HepG2 (cell line): Measurements from ENCODE around the gene ZNRF3. TPM values are rescaled to one million over a fixed set of nuclear protein-coding genes. Genes with fewer than 3 reads are reported as not detected.

Experiments
- ELK4 ChIP-seq: sonication (generic); formaldehyde crosslinking; IDR thresholded peaks from 2 replicates; pipeline ENCODE4 v1.9.0; 2021; ENCODE audit warnings: missing genetic modification reagents, borderline replicate concordance
- FOXA3 ChIP-seq: IDR thresholded peaks from 2 replicates; pipeline ENCODE4 v1.6.1; 2016; ENCODE audit warnings: missing genetic modification reagents, missing compliant biosample characterization
- JARID2 ChIP-seq: sonication (generic); formaldehyde crosslinking; IDR thresholded peaks from 2 replicates; pipeline ENCODE4 v1.8.1; 2023; ENCODE audit warnings: missing genetic modification reagents, inconsistent platforms; ENCODE audit not compliant: insufficient replicate concordance
- PAXIP1 ChIP-seq: sonication (generic); formaldehyde crosslinking; conservative IDR thresholded peaks from 2 replicates; pipeline ENCODE4 v1.4.0; 2020; ENCODE audit warnings: mild to moderate bottlenecking, missing genetic modification reagents, moderate library complexity
- RFX1 ChIP-seq: fragments of 450-650 bp; IDR thresholded peaks from 2 replicates; pipeline ENCODE4 v1.6.1; 2017
- ZBTB14 ChIP-seq: sonication (generic); formaldehyde crosslinking; IDR thresholded peaks from 2 replicates; pipeline ENCODE4 v1.4.0; 2020; ENCODE audit warnings: missing genetic modification reagents
- ZFP41 ChIP-seq: sonication (generic); formaldehyde crosslinking; IDR thresholded peaks from 2 replicates; pipeline ENCODE4 v1.4.0; 2020; ENCODE audit warnings: mild to moderate bottlenecking, missing genetic modification reagents, borderline replicate concordance
- ZFP90 ChIP-seq: sonication (generic); formaldehyde crosslinking; IDR thresholded peaks from 2 replicates; pipeline ENCODE4 v1.8.0; 2022; ENCODE audit warnings: missing genetic modification reagents, mild to moderate bottlenecking, inconsistent platforms, borderline replicate concordance
- ZFYVE20 ChIP-seq: sonication (generic); formaldehyde crosslinking; IDR thresholded peaks from 2 replicates; pipeline ENCODE4 v1.8.0; 2023; ENCODE audit warnings: low read depth, mild to moderate bottlenecking, moderate library complexity, missing genetic modification reagents, borderline replicate concordance
- ZNF142 ChIP-seq: sonication (generic); formaldehyde crosslinking; IDR thresholded peaks from 2 replicates; pipeline ENCODE4 v1.4.0; 2020; ENCODE audit warnings: missing genetic modification reagents
- polyA plus RNA-seq, 8 experiments: library from polyadenylated mRNA; depleted of rRNA in 3 of 8; stranded (reverse) in 7 of 8; unstranded in 1 of 8; fragments of >200 nt; fragmentation: Illumina TruSeq in 4 of 8; extraction: Trizol in 4 of 8; gene quantifications; 2 replicates each; pipeline versions ENCODE4 v1.2.1 to v1.2.3, GENCODE V29; 2011 to 2016; ENCODE audit warnings: low read depth in 4 of 8, missing spikeins in 1 of 8, mixed read lengths in 1 of 8; ENCODE audit not compliant: insufficient read depth in 1 of 8
- total RNA-seq, 5 experiments: library from RNA; depleted of rRNA; stranded (reverse); fragments of >200 nt; fragmentation: Illumina TruSeq; extraction: Trizol; gene quantifications; 2 replicates each; pipeline ENCODE4 v1.2.3, GENCODE V29; 2016; ENCODE audit warnings: low read depth in 1 of 5

The ZNRF3 gene
- total and polyA plus RNA-seq, 2 of the 13 experiments (the other 11 are each of a cell fraction or from before 2014, with no cell fraction given): 20.3 to 36.7 TPM

GRCh38 chr22:29023172-29023796 is 139.9 kb downstream of the ZNRF3 start (continued):
- TF ChIP-seq ZBTB14 (CRISPR knock-in tag): no peak
- TF ChIP-seq JARID2: no peak
- no peak for TF ChIP-seq ZFP41 (CRISPR knock-in tag)
- TF ChIP-seq ZFYVE20 (CRISPR knock-in tag): no peak
- no peak for TF ChIP-seq ZFP90
- TF ChIP-seq ELK4: no peak
- no peak for TF ChIP-seq ZNF142 (CRISPR knock-in tag)
- no peak for TF ChIP-seq RFX1
- no peak for TF ChIP-seq FOXA3 (CRISPR knock-in tag)
- TF ChIP-seq PAXIP1 (CRISPR knock-in tag): peak; percentile 42; the same call in 1 of the 2 replicates
